H1 (cell line): ENCODE data around the gene CACNA1D. TPM values are rescaled to one million over a fixed set of nuclear protein-coding genes. Genes with fewer than 3 reads are reported as not detected.

Experiments used
- CEBPB ChIP-seq: IDR thresholded peaks from 2 replicates; pipeline ENCODE4 v1.6.1; 2012; ENCODE audit warnings: low read depth, low read length
- PHF8 ChIP-seq: fragments of 200-600 bp; sonication (generic); conservative IDR thresholded peaks from 2 replicates; pipeline ENCODE4 v1.7.1; 2012; ENCODE audit warnings: low read depth, mild to moderate bottlenecking, inconsistent platforms, low read length, moderate library complexity
- SIN3A ChIP-seq, 2 experiments: IDR thresholded peaks in 1 of 2; conservative IDR thresholded peaks in 1 of 2; 2 replicates each; pipeline ENCODE4 v1.6.1; 2011 to 2012; ENCODE audit warnings: low read length in 2 of 2, improper control_type of control experiment in 1 of 2, low read depth in 1 of 2, mild to moderate bottlenecking in 1 of 2
- polyA plus RNA-seq, 7 experiments: library from polyadenylated mRNA; depleted of rRNA in 3 of 7; stranded (reverse) in 5 of 7; unstranded in 2 of 7; fragments of >200 nt in 5 of 7; fragments of 200-250 nt in 2 of 7; gene quantifications; 1 replicate in 5 of 7; 2 replicates in 1 of 7; 4 replicates in 1 of 7; pipeline versions ENCODE4 v1.2.1 to v1.2.3, GENCODE V29; 2011 to 2013; ENCODE audit warnings: missing spikeins in 2 of 7, mixed read lengths in 2 of 7
- total RNA-seq: library from RNA; stranded (reverse); fragmentation: NEBNext Ultra II Directional; extraction: Animal tissue kit (Norgen Biotek cat#: 25700); gene quantifications from 2 replicates; pipeline ENCODE4 v1.2.1, GENCODE V29; 2021

The CACNA1D gene
- total and polyA plus RNA-seq, 2 of the 8 experiments (the other 6 are each of a cell fraction or from before 2014, with no cell fraction given): 2.0 to 2.9 TPM

GRCh38 chr3:53674582-53674981 lies 180.2 kb downstream of the CACNA1D start (continued):
- TF ChIP-seq CEBPB: no peak
- TF ChIP-seq SIN3A (conservative IDR thresholded peaks at IDR 0.05 in 1 of 2, IDR thresholded peaks at IDR 0.05 in 1 of 2; ENCODE audit: low read depth in 1 of 2, low read length in 2 of 2): no peak
- TF ChIP-seq PHF8: no peak
